H1 (cell line): Measurements from ENCODE around the gene CKAP2L. TPM values are rescaled to one million over a fixed set of nuclear protein-coding genes. Genes with fewer than 3 reads are reported as not detected.

ENCODE experiments used
- CTCF ChIA-PET: fragments of 300-600 bp; sonication (Branson Sonifier 250); formaldehyde crosslinking; loops from one replicate; lab custom pipeline; 2021; ENCODE audit not compliant: partially characterized antibody; lab: Charles Lee
- POLR2A ChIA-PET: fragments of 300-600 bp; sonication (Branson Sonifier 250); formaldehyde crosslinking; loops from one replicate; lab custom pipeline; 2021; ENCODE audit warnings: inconsistent platforms; ENCODE audit not compliant: partially characterized antibody; lab: Charles Lee
- DNase-seq, 2 experiments: peaks; one replicate each; pipeline versions ENCODE4 v3.0.0 to v3.0.0-alpha.2; 2010 to 2022; ENCODE audit warnings: low spot score in 2 of 2, low read depth in 1 of 2, mixed read lengths in 1 of 2
- FAIRE-seq: peaks from 2 replicates; lab custom pipeline; 2011; peaks lifted over from hg19 to GRCh38; lab: Jason Lieb, UNC
- H2AFZ ChIP-seq: 2 replicates; pipeline ENCODE4 v1.8.1; 2012; ENCODE audit warnings: low read length, inconsistent platforms
- H2AK5ac ChIP-seq: 2 replicates; pipeline ENCODE4 v1.6.1; 2013; ENCODE audit warnings: low read depth, low read length
- H2BK120ac ChIP-seq: replicated peaks from 2 replicates; pipeline ENCODE3; 2013; ENCODE audit warnings: low read depth, low read length, inconsistent platforms
- H2BK12ac ChIP-seq: 2 replicates; pipeline ENCODE4 v1.6.1; 2013; ENCODE audit warnings: low read depth, low read length
- H2BK15ac ChIP-seq: 2 replicates; pipeline ENCODE4 v1.6.1; 2013; ENCODE audit warnings: low read length
- H2BK20ac ChIP-seq: 2 replicates; pipeline ENCODE4 v1.6.1; 2013; ENCODE audit warnings: low read length
- H2BK5ac ChIP-seq: 2 replicates; pipeline ENCODE4 v1.6.1; 2013; ENCODE audit warnings: low read depth, low read length
- H3K14ac ChIP-seq: 2 replicates; pipeline ENCODE4 v1.6.1; 2013; ENCODE audit warnings: inconsistent platforms; ENCODE audit not compliant: insufficient read length
- H3K18ac ChIP-seq: 2 replicates; pipeline ENCODE4 v1.6.1; 2013; ENCODE audit warnings: low read length; ENCODE audit errors: extremely low read depth
- H3K23ac ChIP-seq: 2 replicates; pipeline ENCODE4 v1.6.1; 2013; ENCODE audit warnings: inconsistent platforms; ENCODE audit not compliant: insufficient read length
- H3K23me2 ChIP-seq: 2 replicates; pipeline ENCODE4 v1.6.1; 2013; ENCODE audit warnings: low read depth, low read length
- H3K27ac ChIP-seq: 2 replicates; pipeline ENCODE4 v1.6.1; 2011; ENCODE audit warnings: low read depth, low read length, inconsistent platforms
- H3K27me3 ChIP-seq, 4 experiments: replicated peaks in 1 of 4; 1 replicate in 1 of 4; 2 replicates in 3 of 4; pipeline versions ENCODE4 v1.6.1 to v1.8.1; 2011 to 2013; ENCODE audit warnings: low read length in 3 of 4, mild to moderate bottlenecking in 3 of 4, inconsistent platforms in 2 of 4, mixed read lengths in 2 of 4, moderate library complexity in 1 of 4; ENCODE audit not compliant: control insufficient read depth in 3 of 4, insufficient read depth in 3 of 4; ENCODE audit errors: extremely low read depth in 1 of 4
- H3K36me3 ChIP-seq, 4 experiments: 2 replicates each; pipeline versions ENCODE4 v1.6.1 to v1.8.1; 2011 to 2013; ENCODE audit warnings: mild to moderate bottlenecking in 4 of 4, low read length in 3 of 4, moderate library complexity in 2 of 4, control low read depth in 1 of 4, inconsistent platforms in 1 of 4; ENCODE audit not compliant: insufficient read depth in 4 of 4, control insufficient read depth in 2 of 4
- H3K4ac ChIP-seq: replicated peaks from 2 replicates; pipeline ENCODE3; 2013; ENCODE audit warnings: low read length, low read depth, mixed read lengths, inconsistent platforms; ENCODE audit not compliant: insufficient read length
- H3K4me1 ChIP-seq, 4 experiments: replicated peaks in 1 of 4; 1 replicate in 1 of 4; 2 replicates in 3 of 4; pipeline versions ENCODE4 v1.6.1 to v1.8.1; 2011 to 2013; ENCODE audit warnings: low read length in 3 of 4, inconsistent platforms in 2 of 4, mixed read lengths in 1 of 4; ENCODE audit not compliant: insufficient read depth in 4 of 4, control insufficient read depth in 3 of 4
- H3K4me2 ChIP-seq, 2 experiments: 2 replicates each; pipeline versions ENCODE4 v1.6.1 to v1.8.1; 2011 to 2013; ENCODE audit warnings: low read depth in 2 of 2, low read length in 2 of 2, control low read depth in 1 of 2, inconsistent platforms in 1 of 2, mild to moderate bottlenecking in 1 of 2; ENCODE audit not compliant: insufficient read depth in 1 of 2
- H3K4me3 ChIP-seq, 4 experiments: fragments of 200-600, 300-600 bp in 1 of 4; sonication (generic), shearing (Covaris generic), sonication (Bioruptor Twin) in 1 of 4; 2 replicates each; pipeline versions ENCODE4 v1.5.1 to v1.8.1; 2011 to 2016; ENCODE audit warnings: low read length in 4 of 4, low read depth in 3 of 4, control low read depth in 2 of 4, inconsistent platforms in 2 of 4, mild to moderate bottlenecking in 2 of 4, mixed read lengths in 1 of 4, moderate library complexity in 1 of 4; ENCODE audit not compliant: insufficient read depth in 2 of 4; ENCODE audit errors: extremely low read depth in 1 of 4
- H3K56ac ChIP-seq: replicated peaks from 2 replicates; pipeline ENCODE3; 2013; ENCODE audit warnings: low read depth, mild to moderate bottlenecking, mixed read lengths, low read length, inconsistent platforms; ENCODE audit not compliant: insufficient read length
- H3K79me1 ChIP-seq: 2 replicates; pipeline ENCODE4 v1.6.1; 2013; ENCODE audit warnings: low read depth, low read length, control low read depth
- H3K79me2 ChIP-seq, 2 experiments: 2 replicates each; pipeline versions ENCODE4 v1.6.1 to v1.8.1; 2012 to 2013; ENCODE audit warnings: low read length in 2 of 2, mild to moderate bottlenecking in 2 of 2, inconsistent platforms in 1 of 2; ENCODE audit not compliant: insufficient read depth in 2 of 2, control insufficient read depth in 1 of 2
- H3K9ac ChIP-seq, 4 experiments: replicated peaks in 1 of 4; 1 replicate in 1 of 4; 2 replicates in 3 of 4; pipeline versions ENCODE4 v1.6.1 to v1.8.1; 2011 to 2013; ENCODE audit warnings: low read depth in 3 of 4, low read length in 3 of 4, control low read depth in 2 of 4, mild to moderate bottlenecking in 2 of 4, moderate library complexity in 2 of 4, inconsistent platforms in 1 of 4; ENCODE audit errors: extremely low read depth in 1 of 4
- H3K9me3 ChIP-seq, 2 experiments: 2 replicates each; pipeline versions ENCODE4 v1.6.1 to v1.8.1; 2012 to 2013; ENCODE audit warnings: mild to moderate bottlenecking in 2 of 2, moderate library complexity in 2 of 2, control low read depth in 1 of 2, inconsistent platforms in 1 of 2, low read depth in 1 of 2, low read length in 1 of 2, mixed read lengths in 1 of 2; ENCODE audit not compliant: insufficient read depth in 2 of 2
- H4K20me1 ChIP-seq, 2 experiments: replicated peaks in 1 of 2; 2 replicates each; pipeline versions ENCODE3 to v1.8.1; 2011 to 2013; ENCODE audit warnings: inconsistent platforms in 2 of 2, low read length in 2 of 2, mild to moderate bottlenecking in 1 of 2; ENCODE audit not compliant: insufficient read depth in 2 of 2, control insufficient read depth in 1 of 2
- H4K5ac ChIP-seq: 2 replicates; pipeline ENCODE4 v1.6.1; 2013; ENCODE audit warnings: low read length, low read depth, mixed read lengths, inconsistent platforms; ENCODE audit not compliant: insufficient read length
- H4K8ac ChIP-seq: 2 replicates; pipeline ENCODE4 v1.8.0; 2013; ENCODE audit warnings: mild to moderate bottlenecking, moderate library complexity, low read length, inconsistent platforms; ENCODE audit not compliant: insufficient read depth; ENCODE audit errors: extremely low read depth
- H4K91ac ChIP-seq: replicated peaks from 2 replicates; pipeline ENCODE3; 2013; ENCODE audit warnings: low read length, mixed read lengths, inconsistent platforms; ENCODE audit not compliant: insufficient read length
- CEBPB ChIP-seq: IDR thresholded peaks from 2 replicates; pipeline ENCODE4 v1.6.1; 2012; ENCODE audit warnings: low read depth, low read length
- RXRA ChIP-seq: IDR thresholded peaks from 2 replicates; pipeline ENCODE4 v1.6.1; 2011; ENCODE audit warnings: low read depth, mild to moderate bottlenecking, low read length, moderate library complexity; ENCODE audit not compliant: insufficient read depth
- WGBS, 2 experiments: shearing (Covaris generic) in 1 of 2; methylation state at CpG; one replicate each; pipeline versions ENCODE4 v1.1.6 to v1.1.7; 2013 to 2015; ENCODE audit warnings: low lambda C conversion rate in 2 of 2, mixed read lengths in 2 of 2, inconsistent platforms in 1 of 2, low coverage in 1 of 2, missing lambda C conversion rate in 1 of 2; ENCODE audit not compliant: insufficient replicate concordance in 2 of 2, insufficient coverage in 1 of 2, insufficient read length in 1 of 2; ENCODE audit errors: extremely low coverage in 1 of 2, missing lambda C conversion rate in 1 of 2; 5-methylcytosine and 5-hydroxymethylcytosine counted together
- polyA plus RNA-seq, 7 experiments: library from polyadenylated mRNA; depleted of rRNA in 3 of 7; stranded (reverse) in 5 of 7; unstranded in 2 of 7; fragments of >200 nt in 5 of 7; fragments of 200-250 nt in 2 of 7; gene quantifications; 1 replicate in 5 of 7; 2 replicates in 1 of 7; 4 replicates in 1 of 7; pipeline versions ENCODE4 v1.2.1 to v1.2.3, GENCODE V29; 2011 to 2013; ENCODE audit warnings: missing spikeins in 2 of 7, mixed read lengths in 2 of 7
- total RNA-seq: library from RNA; stranded (reverse); fragmentation: NEBNext Ultra II Directional; extraction: Animal tissue kit (Norgen Biotek cat#: 25700); gene quantifications from 2 replicates; pipeline ENCODE4 v1.2.1, GENCODE V29; 2021

The CKAP2L gene
- total and polyA plus RNA-seq, 2 of the 8 experiments (the other 6 are each of a cell fraction or from before 2014, with no cell fraction given): 2.5 to 20.7 TPM

- H3K4me3 ChIP-seq: no peak overlapping the region
- H3K79me2 ChIP-seq: 0 out of 4 replicates have a peak, but pooled peaks cover 0 to 3% of the 10 kb centered on the region in 2 experiments
- no peak overlapping the region for H3K4me2 ChIP-seq
- H3K18ac ChIP-seq: no peak overlapping the region
- peaks cover 0 to 8% (median 3%) of the 10 kb centered on the region in 4 experiments; a peak in 3 of 7 replicates for H3K4me1 ChIP-seq
- no peak overlapping the region for H2BK5ac ChIP-seq
- H3K56ac ChIP-seq: no peak overlapping the region
- no peak overlapping the region for H2AK5ac ChIP-seq
- no peak overlapping the region for H3K23ac ChIP-seq
- H3K23me2 ChIP-seq: peaks cover 6% of the 10 kb centered on the region
- H3K27me3 ChIP-seq: no peaks in the 10 kb centered on the region
- no peaks in the 10 kb centered on the region for H4K20me1 ChIP-seq
- H4K5ac ChIP-seq: no peak overlapping the region
- POLR2A ChIA-PET: interaction anchor here (0.7 kb wide), 1 partner anchor 9 kb away, joined by 3 read pairs; no protein-coding TSS in a partner anchor
- TF ChIP-seq RXRA (no peak), CEBPB (no peak)
- H2BK12ac ChIP-seq: no peak overlapping the region
- DNase-seq (no peak), FAIRE-seq (no peak)
- no peaks in the 10 kb centered on the region for H3K9me3 ChIP-seq
- no peak overlapping the region for H2BK20ac ChIP-seq
- no peak overlapping the region for H3K14ac ChIP-seq
- no peak overlapping the region for H2AFZ ChIP-seq
- no peak overlapping the region for H3K4ac ChIP-seq
- WGBS, 2 experiments: 89% methylated on average over 6 of the region's 6 CpGs; no CpG with 5 or more reads in 1 of the 2 experiments
- CTCF ChIA-PET: interaction anchor here (1.3 kb wide), 1 partner anchor 11 kb away, joined by 3 read pairs; no protein-coding TSS in a partner anchor
- H4K91ac ChIP-seq: no peak overlapping the region
- H3K36me3 ChIP-seq: no peaks in the 10 kb centered on the region
- H3K79me1 ChIP-seq: peaks cover 4% of the 10 kb centered on the region; the same call in 1 of the 2 replicates
- no peak overlapping the region for H3K9ac ChIP-seq
- no peak overlapping the region for H2BK15ac ChIP-seq
- H2BK120ac ChIP-seq: no peak overlapping the region
- H4K8ac ChIP-seq: no peak overlapping the region
- no peak overlapping the region for H3K27ac ChIP-seq
Measured at GRCh38 chr2:112767693-112768330, 3.4 kb upstream of the CKAP2L start.
